ENCODE measurements around the gene BRIX1.

DNA sequence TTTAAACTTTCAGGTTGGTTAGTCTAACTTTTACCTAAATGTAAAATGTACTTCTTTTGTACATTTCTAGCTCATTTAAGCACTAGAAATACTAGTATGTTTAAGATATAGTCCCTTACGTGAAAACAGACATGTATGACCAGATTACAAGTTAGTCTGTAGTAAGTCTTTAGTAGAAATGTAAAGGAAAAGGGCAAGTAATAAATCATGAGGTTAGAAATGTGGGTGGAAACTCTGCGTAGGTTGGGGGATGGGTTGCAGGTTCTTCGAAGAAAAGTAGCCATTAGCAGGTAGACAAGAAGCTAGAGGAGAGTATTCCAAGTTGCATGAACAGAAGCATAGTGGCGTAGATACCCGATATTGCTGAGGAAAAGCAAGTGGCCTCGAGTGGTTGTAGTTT, 23.1 kb upstream of the BRIX1 start:
- TF ChIP-seq, protein P1, sequence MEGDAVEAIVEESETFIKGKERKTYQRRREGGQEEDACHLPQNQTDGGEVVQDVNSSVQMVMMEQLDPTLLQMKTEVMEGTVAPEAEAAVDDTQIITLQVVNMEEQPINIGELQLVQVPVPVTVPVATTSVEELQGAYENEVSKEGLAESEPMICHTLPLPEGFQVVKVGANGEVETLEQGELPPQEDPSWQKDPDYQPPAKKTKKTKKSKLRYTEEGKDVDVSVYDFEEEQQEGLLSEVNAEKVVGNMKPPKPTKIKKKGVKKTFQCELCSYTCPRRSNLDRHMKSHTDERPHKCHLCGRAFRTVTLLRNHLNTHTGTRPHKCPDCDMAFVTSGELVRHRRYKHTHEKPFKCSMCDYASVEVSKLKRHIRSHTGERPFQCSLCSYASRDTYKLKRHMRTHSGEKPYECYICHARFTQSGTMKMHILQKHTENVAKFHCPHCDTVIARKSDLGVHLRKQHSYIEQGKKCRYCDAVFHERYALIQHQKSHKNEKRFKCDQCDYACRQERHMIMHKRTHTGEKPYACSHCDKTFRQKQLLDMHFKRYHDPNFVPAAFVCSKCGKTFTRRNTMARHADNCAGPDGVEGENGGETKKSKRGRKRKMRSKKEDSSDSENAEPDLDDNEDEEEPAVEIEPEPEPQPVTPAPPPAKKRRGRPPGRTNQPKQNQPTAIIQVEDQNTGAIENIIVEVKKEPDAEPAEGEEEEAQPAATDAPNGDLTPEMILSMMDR (IDR thresholded peaks at IDR 0.05) = no peak
- TF ChIP-seq POLR2A (IDR thresholded peaks at IDR 0.05) = no peak
